GM12865 (cell line): ENCODE results near the gene DTHD1.
A peak's percentile ranks its signal among the peaks of the same experiment; 100 is the strongest.

Source experiments
- DNase-seq: peaks from one replicate; pipeline ENCODE4 v3.0.0; 2010; ENCODE audit warnings: low read depth
- H3K4me3 ChIP-seq: 2 replicates; pipeline ENCODE4 v1.5.1; 2011; ENCODE audit warnings: mild to moderate bottlenecking, low read depth, low read length, control low read depth
- TF ChIP-seq, protein P1 (sequence below): IDR thresholded peaks from 2 replicates; pipeline ENCODE4 v1.5.1; 2011; ENCODE audit warnings: low read length, control low read depth, low read depth, inconsistent platforms; ENCODE audit not compliant: insufficient read depth; ENCODE audit errors: missing control alignments

DTHD1 gene

DNA sequence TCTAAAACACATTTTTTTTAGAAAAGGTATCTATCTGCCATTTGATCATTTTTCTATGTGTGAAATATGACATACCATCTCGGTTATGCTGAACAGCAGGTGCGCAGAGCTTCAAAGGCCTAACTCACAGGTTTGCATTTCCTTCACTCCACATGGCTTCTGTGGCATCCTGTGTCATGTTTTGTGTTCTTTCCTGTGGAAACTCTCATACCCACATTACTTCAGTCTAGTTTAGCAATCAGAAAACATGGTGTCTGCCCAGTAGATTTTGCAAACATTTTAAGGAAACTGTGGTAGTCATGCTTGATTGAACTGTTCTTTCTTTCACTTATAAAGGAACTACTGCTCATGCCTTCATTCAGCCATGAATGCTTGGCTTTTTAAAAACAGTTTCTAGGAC is 25.8 kb upstream of the DTHD1 start:
- peak overlapping the region; percentile 49; the same call in 1 of the 2 replicates for H3K4me3 ChIP-seq
- peak; percentile 92 for DNase-seq
- TF ChIP-seq, protein P1, sequence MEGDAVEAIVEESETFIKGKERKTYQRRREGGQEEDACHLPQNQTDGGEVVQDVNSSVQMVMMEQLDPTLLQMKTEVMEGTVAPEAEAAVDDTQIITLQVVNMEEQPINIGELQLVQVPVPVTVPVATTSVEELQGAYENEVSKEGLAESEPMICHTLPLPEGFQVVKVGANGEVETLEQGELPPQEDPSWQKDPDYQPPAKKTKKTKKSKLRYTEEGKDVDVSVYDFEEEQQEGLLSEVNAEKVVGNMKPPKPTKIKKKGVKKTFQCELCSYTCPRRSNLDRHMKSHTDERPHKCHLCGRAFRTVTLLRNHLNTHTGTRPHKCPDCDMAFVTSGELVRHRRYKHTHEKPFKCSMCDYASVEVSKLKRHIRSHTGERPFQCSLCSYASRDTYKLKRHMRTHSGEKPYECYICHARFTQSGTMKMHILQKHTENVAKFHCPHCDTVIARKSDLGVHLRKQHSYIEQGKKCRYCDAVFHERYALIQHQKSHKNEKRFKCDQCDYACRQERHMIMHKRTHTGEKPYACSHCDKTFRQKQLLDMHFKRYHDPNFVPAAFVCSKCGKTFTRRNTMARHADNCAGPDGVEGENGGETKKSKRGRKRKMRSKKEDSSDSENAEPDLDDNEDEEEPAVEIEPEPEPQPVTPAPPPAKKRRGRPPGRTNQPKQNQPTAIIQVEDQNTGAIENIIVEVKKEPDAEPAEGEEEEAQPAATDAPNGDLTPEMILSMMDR = no peak

DNA sequence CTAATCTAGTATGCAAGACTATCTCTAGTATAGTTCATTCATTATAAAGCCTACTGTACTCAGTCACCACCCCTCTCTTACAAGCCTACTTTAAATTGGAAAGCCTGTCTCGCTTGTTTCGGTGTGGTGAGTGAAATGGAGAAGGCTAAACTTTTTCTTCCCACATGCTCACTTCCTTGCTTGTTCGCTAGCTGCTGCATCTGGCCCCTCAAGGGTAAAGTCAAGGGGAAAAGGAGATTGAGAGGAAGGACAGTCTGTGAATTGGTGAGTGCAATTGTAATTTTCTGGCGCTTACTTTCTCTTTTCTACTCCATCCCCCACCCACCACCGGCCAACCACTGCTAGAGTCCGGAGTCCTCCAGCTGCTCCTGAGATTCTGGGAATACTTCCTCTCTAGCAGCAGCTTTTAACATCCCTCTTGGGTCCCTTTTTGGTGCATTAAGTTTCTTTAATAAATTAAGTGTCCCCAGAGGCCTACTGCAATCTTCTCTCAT is 25.0 kb upstream of the DTHD1 start:
- peak; percentile 85 for DNase-seq

DNA sequence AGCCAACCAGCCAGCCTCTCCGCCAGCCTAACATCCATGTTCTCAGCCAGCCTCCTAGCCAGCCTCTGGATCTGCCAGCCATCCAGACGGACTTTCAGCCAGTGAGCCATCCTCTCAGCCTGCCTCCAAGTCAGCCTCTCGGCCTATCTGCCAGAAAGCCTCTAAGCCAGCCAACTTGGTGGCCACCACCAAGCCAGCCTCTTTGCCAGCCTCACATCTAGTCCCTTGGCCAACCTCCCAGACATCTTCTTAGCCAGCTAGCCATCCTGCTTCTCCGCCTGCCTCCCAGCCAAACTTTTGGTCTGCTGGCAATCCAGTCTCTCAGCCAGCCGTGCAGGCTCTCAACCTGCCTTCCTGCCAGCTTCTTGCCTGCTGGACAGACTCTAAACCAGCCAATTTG is 20.7 kb upstream of the DTHD1 start:
- DNase-seq = no peak
- TF ChIP-seq, protein P1 = no peak
- no peak overlapping the region for H3K4me3 ChIP-seq

More for the DNA sequence above, 25.0 kb upstream of the DTHD1 start:
- TF ChIP-seq, protein P1 = no peak
- H3K4me3 ChIP-seq = peak overlapping the region; percentile 49

- no peak for DNase-seq
- TF ChIP-seq, protein P1 = no peak
- no peak overlapping the region for H3K4me3 ChIP-seq
Observed at GRCh38 chr4:36264207-36264826, 17.1 kb upstream of the DTHD1 start.

- TF ChIP-seq, protein P1 = no peak
- H3K4me3 ChIP-seq = no peak overlapping the region
- DNase-seq = no peak
Observed at GRCh38 chr4:36267486-36268268, 13.7 kb upstream of the DTHD1 start.

- peak; percentile 27 for DNase-seq
- TF ChIP-seq, protein P1 = no peak
- no peak overlapping the region for H3K4me3 ChIP-seq
Observed at GRCh38 chr4:36269101-36269500, 12.3 kb upstream of the DTHD1 start.
